NCI-H510A (cell line): ENCODE measurements around the gene RPL10L.

Experiments
- DNase-seq: peaks from one replicate; lab custom pipeline; 2025; lab: John Stamatoyannopoulos, UW

RPL10L gene

DNA sequence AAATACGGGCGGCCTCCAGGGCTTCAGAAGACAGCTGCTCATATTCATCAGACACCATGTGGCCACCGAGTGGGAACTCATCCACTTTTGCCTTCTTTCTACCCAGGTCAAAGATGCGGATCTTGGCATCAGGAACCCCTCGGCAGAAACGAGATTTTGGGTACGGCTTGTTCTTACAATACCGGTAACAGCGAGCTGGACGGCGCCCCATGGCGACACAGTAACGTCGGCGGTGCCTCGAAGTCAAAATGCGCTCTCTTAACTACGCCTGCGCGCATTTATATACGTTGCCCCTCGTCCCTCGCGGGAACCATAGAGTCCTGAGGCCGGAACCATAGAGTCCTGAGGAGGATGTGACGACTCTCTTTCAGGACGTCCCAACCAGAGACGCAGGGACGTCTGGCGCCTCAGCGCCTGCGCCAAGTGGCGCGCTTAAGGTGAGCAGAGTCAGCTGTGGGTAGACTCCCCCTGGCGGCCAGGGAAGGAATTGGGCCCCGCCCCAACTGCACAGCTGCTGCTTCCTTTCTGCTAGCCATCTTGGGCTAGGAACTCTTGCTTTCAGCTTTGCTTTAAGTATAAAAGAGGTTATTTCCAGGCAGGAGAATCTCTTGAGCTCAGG lies at the start of gene RPL10L:
Gene RPL10L, minus strand, starts transcription at position 256 of the 619 bp plus-strand sequence. Its CDS starts 45 bp downstream, at position 211.
- no peak for DNase-seq

DNA sequence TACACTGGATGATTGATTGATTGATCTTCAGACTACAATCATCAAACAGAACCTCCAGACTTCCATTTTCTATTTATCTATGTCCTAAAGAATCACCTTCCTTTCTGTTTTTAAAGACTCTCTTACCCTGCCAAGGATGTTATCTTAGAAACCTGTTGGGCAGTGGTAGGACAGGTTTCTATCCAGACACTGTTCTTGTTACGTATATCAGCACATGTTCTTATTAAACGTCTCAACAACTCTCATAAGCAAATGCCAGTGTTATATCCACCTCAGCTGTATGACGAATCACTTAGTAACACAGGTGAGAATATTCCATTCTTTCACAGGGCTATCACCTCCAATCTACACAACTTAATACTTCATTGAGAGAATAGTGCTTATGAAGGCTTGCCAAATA lies 40.2 kb upstream of the RPL10L start:
- DNase-seq: no peak

- DNase-seq: no peak
Observed at GRCh38 chr14:46686652-46687051, 35.1 kb upstream of the RPL10L start.

GRCh38 chr14:46672128-46672527 lies 20.5 kb upstream of the RPL10L start:
- no peak for DNase-seq

- no peak for DNase-seq
Observed at GRCh38 chr14:46663382-46663781, 11.8 kb upstream of the RPL10L start.

- no peak for DNase-seq
Observed at GRCh38 chr14:46661728-46662127, 10.1 kb upstream of the RPL10L start.

- DNase-seq: no peak
Observed at GRCh38 chr14:46653031-46653755, 1.6 kb upstream of the RPL10L start.

- no peak for DNase-seq
Observed at GRCh38 chr14:46646796-46647195, 4.8 kb downstream of the RPL10L start.

GRCh38 chr14:46626876-46627275 lies 24.7 kb downstream of the RPL10L start:
- DNase-seq: no peak
